ENCODE results near the gene CWC27. TPM values are rescaled to one million over a fixed set of nuclear protein-coding genes. Genes with fewer than 3 reads are reported as not detected.

CWC27 gene
- total RNA-seq, 4 donors from 2014 or later = 12.3 to 21.2 (median 13.4) TPM

DNA sequence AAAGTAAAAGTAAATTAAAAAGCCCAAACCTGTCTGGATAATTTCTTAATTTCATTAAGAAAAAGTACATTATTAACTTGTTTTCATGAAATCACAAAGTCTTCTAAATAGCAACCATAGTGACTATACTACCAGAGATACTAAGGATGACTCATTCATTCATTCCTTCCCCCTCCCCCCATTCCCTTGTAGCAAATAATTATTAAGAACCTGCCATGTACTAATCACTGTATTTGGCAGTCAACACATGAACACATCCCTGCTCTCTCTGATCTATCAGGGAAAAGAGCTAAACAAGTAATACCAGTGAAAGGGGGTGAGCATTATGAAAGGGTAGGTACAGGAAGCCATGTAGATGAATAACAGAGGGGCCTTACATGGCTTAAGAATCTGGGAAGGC is 203.9 kb downstream of the CWC27 start:
- intact Hi-C loops (cut with DNase I) = no loop called here
- peaks cover 0 to 9% (median 3%) of the 10 kb centered on the region in 4 donors for H3K36me3 ChIP-seq
- peaks cover 0 to 5% (median 0%) of the 10 kb centered on the region in 4 donors for H3K4me1 ChIP-seq
- no peak for DNase-seq (ENCODE audit: extremely low spot score)
- no peak overlapping the region for H3K27ac ChIP-seq (replicated peaks in 1 of 4)
- no peaks in the 10 kb centered on the region for H3K9me3 ChIP-seq
- TF ChIP-seq POLR2AphosphoS5 (IDR thresholded peaks at IDR 0.05) (no peak), EP300 (IDR thresholded peaks at IDR 0.05) (no peak), POLR2A (IDR thresholded peaks at IDR 0.05; ENCODE audit: low read depth) (no peak), CTCF (IDR thresholded peaks at IDR 0.05) (no peak)
- H3K4me3 ChIP-seq = no peak overlapping the region
- H3K27me3 ChIP-seq = no peaks in the 10 kb centered on the region

GRCh38 chr5:64973215-64973614 is 204.5 kb downstream of the CWC27 start:
- H3K27ac ChIP-seq (replicated peaks in 1 of 4) = no peak overlapping the region
- 75% methylated on average over 2 of the region's 2 CpGs for WGBS
- DNase-seq (ENCODE audit: extremely low spot score) = no peak

DNA sequence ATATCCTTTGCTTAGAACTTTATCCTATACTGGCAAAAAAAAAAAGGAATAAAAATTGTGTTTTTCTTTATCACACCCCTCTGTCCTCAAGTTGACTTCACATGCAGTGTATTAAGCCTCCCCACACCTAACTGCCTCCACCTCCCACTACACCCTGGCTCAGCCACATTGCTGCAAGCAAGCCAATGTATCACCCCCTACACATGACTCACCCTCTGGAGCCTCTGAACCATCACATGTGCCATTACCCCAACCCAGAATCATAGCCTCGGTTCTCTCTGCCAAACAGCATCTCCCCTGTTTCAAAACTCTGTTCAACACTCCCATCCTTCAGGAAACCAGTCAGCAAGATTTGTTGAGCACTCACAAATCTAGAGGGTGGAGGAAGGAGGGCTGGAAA is 209.0 kb downstream of the CWC27 start:
- DNase-seq (ENCODE audit: extremely low spot score) = no peak
- Histone ChIP-seq H3K9me3 (no peaks in the 10 kb centered on the region), H3K4me1 (peaks cover 0 to 5% (median 0%) of the 10 kb centered on the region in 4 donors), H3K27ac (replicated peaks in 1 of 4) (no peak overlapping the region), H3K36me3 (peaks cover 0 to 16% (median 6%) of the 10 kb centered on the region in 4 donors), H3K27me3 (no peaks in the 10 kb centered on the region), H3K4me3 (no peak overlapping the region)
- 80% methylated on average over 1 of the region's 1 CpG for WGBS
- intact Hi-C loops (cut with DNase I) = no loop called here
- TF ChIP-seq CTCF (IDR thresholded peaks at IDR 0.05) (no peak), POLR2A (IDR thresholded peaks at IDR 0.05; ENCODE audit: low read depth) (no peak), EP300 (IDR thresholded peaks at IDR 0.05) (no peak), POLR2AphosphoS5 (IDR thresholded peaks at IDR 0.05) (no peak)

More at GRCh38 chr5:64973215-64973614, 204.5 kb downstream of the CWC27 start:
- intact Hi-C loops (cut with DNase I) = no loop called here
- TF ChIP-seq POLR2AphosphoS5 (IDR thresholded peaks at IDR 0.05) = no peak
- no peak overlapping the region for H3K4me3 ChIP-seq
- peaks cover 0 to 16% (median 6%) of the 10 kb centered on the region in 4 donors for H3K36me3 ChIP-seq
- H3K4me1 ChIP-seq = peaks cover 0 to 5% (median 0%) of the 10 kb centered on the region in 4 donors
- H3K27me3 ChIP-seq = no peaks in the 10 kb centered on the region
- H3K9me3 ChIP-seq = no peaks in the 10 kb centered on the region

GRCh38 chr5:64978546-64978945 is 209.8 kb downstream of the CWC27 start:
- no peak for DNase-seq (ENCODE audit: extremely low spot score)
- peaks cover 0 to under 1% (median 0%) of the 10 kb centered on the region in 4 donors for H3K4me1 ChIP-seq
- H3K4me3 ChIP-seq = no peak overlapping the region
- no peak overlapping the region for H3K27ac ChIP-seq (replicated peaks in 1 of 4)
- no peaks in the 10 kb centered on the region for H3K9me3 ChIP-seq
- no peaks in the 10 kb centered on the region for H3K27me3 ChIP-seq
- peaks cover 0 to 12% (median 4%) of the 10 kb centered on the region in 4 donors for H3K36me3 ChIP-seq
- 66% methylated on average over 2 of the region's 2 CpGs for WGBS
- intact Hi-C loops (cut with DNase I) = no loop called here
- TF ChIP-seq CTCF (IDR thresholded peaks at IDR 0.05) (no peak), POLR2A (IDR thresholded peaks at IDR 0.05; ENCODE audit: low read depth) (no peak), POLR2AphosphoS5 (IDR thresholded peaks at IDR 0.05) (no peak), EP300 (IDR thresholded peaks at IDR 0.05) (no peak)

DNA sequence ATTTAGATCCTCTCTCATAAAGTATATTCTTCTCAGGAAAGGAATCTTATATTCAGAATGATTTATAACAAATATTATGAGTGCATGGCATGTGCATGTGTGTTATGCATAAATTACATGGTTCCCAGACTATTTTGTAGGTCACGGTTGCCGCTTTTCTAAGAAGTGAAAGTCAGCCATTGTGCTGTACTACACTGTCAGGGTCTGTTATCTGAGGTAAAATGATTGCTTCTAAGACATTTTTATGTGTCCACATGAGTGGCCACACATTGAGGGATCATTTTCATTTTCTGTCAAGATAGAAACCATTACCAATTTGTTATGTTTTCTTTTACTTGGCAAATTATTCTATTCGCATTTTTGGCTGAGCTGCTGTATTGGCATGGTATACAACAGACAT is 210.8 kb downstream of the CWC27 start:
- peaks cover 0 to 17% (median 4%) of the 10 kb centered on the region in 4 donors for H3K36me3 ChIP-seq
- H3K27me3 ChIP-seq = no peaks in the 10 kb centered on the region
- H3K4me1 ChIP-seq = no peaks in the 10 kb centered on the region
- DNase-seq (ENCODE audit: extremely low spot score) = no peak
- WGBS = 91% methylated on average over 3 of the region's 3 CpGs
- no peaks in the 10 kb centered on the region for H3K9me3 ChIP-seq
- no peak overlapping the region for H3K4me3 ChIP-seq
- TF ChIP-seq CTCF (IDR thresholded peaks at IDR 0.05) (no peak), POLR2AphosphoS5 (IDR thresholded peaks at IDR 0.05) (no peak), EP300 (IDR thresholded peaks at IDR 0.05) (no peak), POLR2A (IDR thresholded peaks at IDR 0.05; ENCODE audit: low read depth) (no peak)
- H3K27ac ChIP-seq (replicated peaks in 1 of 4) = no peak overlapping the region
- intact Hi-C loops (cut with DNase I) = no loop called here

Data from esophagus muscularis mucosa (tissue), 4 donors.